HG02610 (cell line): ENCODE results near the gene EP300.
A peak's percentile ranks its signal among the peaks of the same experiment; 100 is the strongest.

Experiments
- ATAC-seq: cut with Tn5 transposase; IDR thresholded peaks from one replicate; pipeline ENCODE4 v1.9.1; 2021; ENCODE audit warnings: mild to moderate bottlenecking, moderate library complexity; ENCODE audit not compliant: unreplicated experiment

Gene EP300

GRCh38 chr22:41204066-41204465 is 111.7 kb downstream of the EP300 start:
- no peak for ATAC-seq

GRCh38 chr22:41204992-41205900 is 112.9 kb downstream of the EP300 start, which contains the start of gene L3MBTL2:
Gene L3MBTL2 (plus strand): TSS chr22:41205312. CDS start chr22:41205363, 51 bp downstream.
- peak; percentile 97 for ATAC-seq

GRCh38 chr22:41206719-41207118 is 114.3 kb downstream of the EP300 start:
- ATAC-seq: no peak

- ATAC-seq: no peak
Measured at GRCh38 chr22:41215409-41215808, 123.0 kb downstream of the EP300 start.

- ATAC-seq: no peak
Measured at GRCh38 chr22:41215926-41216325, 123.5 kb downstream of the EP300 start.

- no peak for ATAC-seq
Measured at GRCh38 chr22:41216984-41217383, 124.6 kb downstream of the EP300 start.

GRCh38 chr22:41217553-41218157 is 125.3 kb downstream of the EP300 start:
- ATAC-seq: peak; percentile 68

GRCh38 chr22:41222846-41223507 is 130.6 kb downstream of the EP300 start:
- no peak for ATAC-seq

- no peak for ATAC-seq
Measured at GRCh38 chr22:41223535-41223934, 131.1 kb downstream of the EP300 start.

GRCh38 chr22:41226723-41227655 is 134.6 kb downstream of the EP300 start:
- no peak for ATAC-seq

GRCh38 chr22:41229215-41229614 is 136.8 kb downstream of the EP300 start:
- ATAC-seq: no peak
